ENCODE results near the gene GALNT3. TPM values are rescaled to one million over a fixed set of nuclear protein-coding genes. Genes with fewer than 3 reads are reported as not detected.

Gene GALNT3
- total RNA-seq, 1 experiment from 2014 or later: 18.5 TPM

DNA sequence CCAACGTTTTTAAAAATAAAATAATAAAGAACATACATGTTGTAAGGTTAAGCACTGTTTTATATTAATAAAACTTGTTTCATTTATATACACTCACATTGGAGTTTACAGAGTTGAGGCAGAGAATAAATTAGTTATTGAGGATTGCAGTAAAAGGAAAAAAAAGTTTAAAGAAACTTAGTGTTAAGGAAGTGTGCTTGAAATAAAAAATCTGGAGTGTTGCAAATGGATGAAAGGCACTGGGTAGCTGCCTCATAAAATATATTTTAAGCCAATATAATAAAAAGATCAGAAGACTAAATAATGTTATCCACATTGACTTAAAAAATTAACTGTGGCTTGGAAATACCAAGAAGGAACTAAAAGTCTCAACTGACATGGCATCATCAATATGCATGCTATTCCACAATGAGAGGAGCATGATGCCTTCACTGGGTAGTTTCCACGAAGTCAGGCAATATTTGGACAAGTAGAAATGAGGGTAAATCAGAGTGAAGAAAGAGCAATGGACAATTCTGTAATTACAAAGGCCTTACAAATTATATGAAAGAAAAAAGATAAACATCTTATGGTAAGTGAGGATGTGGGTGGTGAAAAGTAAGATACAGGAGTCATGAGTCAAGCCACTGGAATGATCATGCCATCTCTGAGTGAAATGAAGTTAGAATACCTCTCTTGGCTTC is 2.5 kb downstream of the GALNT3 start:
- no peak overlapping the region for H3K9ac ChIP-seq (ENCODE audit: extremely low read depth, insufficient read length, low read length)
- no peak overlapping the region for H3K23ac ChIP-seq (ENCODE audit: insufficient read length, low read depth, low read length)
- H3T11ph ChIP-seq (ENCODE audit: low read length): no peak overlapping the region
- H3K4me3 Mint-ChIP-seq: peak overlapping the region; percentile 94 to 99
- no peak overlapping the region for H2BK20ac ChIP-seq (ENCODE audit: low read depth, low read length, poor library complexity, severe bottlenecking)
- no peak overlapping the region for H3K4ac ChIP-seq (ENCODE audit: low read depth, low read length)
- no peaks in the 10 kb centered on the region for H3K9me3 ChIP-seq (ENCODE audit: control insufficient read depth, low read depth, low read length)
- H2BK12ac ChIP-seq (ENCODE audit: insufficient read length, low read depth, low read length): no peak overlapping the region
- peak overlapping the region; percentile 49 for H3K4me2 ChIP-seq (ENCODE audit: insufficient read depth, insufficient read length, low read length)
- peaks cover 11% of the 10 kb centered on the region for H3K4me1 ChIP-seq (ENCODE audit: insufficient read depth, low read length)
- H3K27ac ChIP-seq (ENCODE audit: insufficient read length, low read depth, low read length): no peak overlapping the region
- DNase-seq: no peak
- peak overlapping the region in 2 of 3 experiments; percentile 2 to 13; a peak in 2 of 7 replicates for H3K27ac Mint-ChIP-seq
- no peak overlapping the region for H4K91ac ChIP-seq (ENCODE audit: insufficient read length, low read depth, low read length)
- peaks cover 4% of the 10 kb centered on the region for H3K79me1 ChIP-seq (ENCODE audit: insufficient read depth, low read depth, low read length, poor library complexity, severe bottlenecking)
- H3K56ac ChIP-seq (ENCODE audit: insufficient read length, low read depth, low read length): no peak overlapping the region
- no peak overlapping the region for H3K14ac ChIP-seq (ENCODE audit: insufficient read depth, low read length)
- no peak overlapping the region for H3K18ac ChIP-seq (ENCODE audit: insufficient read length, low read depth, low read length)
- H2BK15ac ChIP-seq (ENCODE audit: low read depth, low read length): no peak overlapping the region
- no peak overlapping the region for H2BK120ac ChIP-seq (ENCODE audit: low read depth, low read length, poor library complexity, severe bottlenecking)
- H4K8ac ChIP-seq (replicated peaks; ENCODE audit: insufficient read length, low read depth, low read length): no peak overlapping the region
- H3K9me3 Mint-ChIP-seq: no peaks in the 10 kb centered on the region
- no peaks in the 10 kb centered on the region for H3K27me3 Mint-ChIP-seq (ENCODE audit: low read depth)
- H3K36me3 Mint-ChIP-seq (ENCODE audit: insufficient read depth in 1 of 3, low read depth in 3 of 3): peaks cover 2 to 25% (median 8%) of the 10 kb centered on the region in 3 experiments; a peak in 5 of 7 replicates
- TF ChIP-seq, protein P1, sequence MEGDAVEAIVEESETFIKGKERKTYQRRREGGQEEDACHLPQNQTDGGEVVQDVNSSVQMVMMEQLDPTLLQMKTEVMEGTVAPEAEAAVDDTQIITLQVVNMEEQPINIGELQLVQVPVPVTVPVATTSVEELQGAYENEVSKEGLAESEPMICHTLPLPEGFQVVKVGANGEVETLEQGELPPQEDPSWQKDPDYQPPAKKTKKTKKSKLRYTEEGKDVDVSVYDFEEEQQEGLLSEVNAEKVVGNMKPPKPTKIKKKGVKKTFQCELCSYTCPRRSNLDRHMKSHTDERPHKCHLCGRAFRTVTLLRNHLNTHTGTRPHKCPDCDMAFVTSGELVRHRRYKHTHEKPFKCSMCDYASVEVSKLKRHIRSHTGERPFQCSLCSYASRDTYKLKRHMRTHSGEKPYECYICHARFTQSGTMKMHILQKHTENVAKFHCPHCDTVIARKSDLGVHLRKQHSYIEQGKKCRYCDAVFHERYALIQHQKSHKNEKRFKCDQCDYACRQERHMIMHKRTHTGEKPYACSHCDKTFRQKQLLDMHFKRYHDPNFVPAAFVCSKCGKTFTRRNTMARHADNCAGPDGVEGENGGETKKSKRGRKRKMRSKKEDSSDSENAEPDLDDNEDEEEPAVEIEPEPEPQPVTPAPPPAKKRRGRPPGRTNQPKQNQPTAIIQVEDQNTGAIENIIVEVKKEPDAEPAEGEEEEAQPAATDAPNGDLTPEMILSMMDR (conservative IDR thresholded peaks at IDR 0.05): no peak
- no peak overlapping the region for H2AK5ac ChIP-seq (ENCODE audit: insufficient read length, low read length)
- peaks cover 3% of the 10 kb centered on the region for H4K20me1 ChIP-seq (ENCODE audit: control insufficient read depth, insufficient read depth, insufficient read length)
- H3K23me2 ChIP-seq (ENCODE audit: insufficient read length, low read depth, low read length, poor library complexity, severe bottlenecking): peaks cover 13% of the 10 kb centered on the region
- H2AFZ ChIP-seq (ENCODE audit: low read length): no peak overlapping the region
- H3K27me3 ChIP-seq (ENCODE audit: insufficient read depth, low read length): no peaks in the 10 kb centered on the region
- H2BK5ac ChIP-seq (ENCODE audit: insufficient read length, low read length): no peak overlapping the region
- H4K5ac ChIP-seq (ENCODE audit: insufficient read length, low read depth, low read length): no peak overlapping the region
- peaks cover 61 to 62% of the 10 kb centered on the region in 2 experiments for H3K4me1 Mint-ChIP-seq
- no CpG with 5 or more reads among the region's 2 CpGs for WGBS (ENCODE audit: extremely low coverage, insufficient read length, low lambda C conversion rate)
- peaks cover 26% of the 10 kb centered on the region for H3K79me2 ChIP-seq (ENCODE audit: insufficient read depth, low read length)

Data from H9 (cell line).